Measurements from ENCODE around the gene PRKG1. TPM values are rescaled to one million over a fixed set of nuclear protein-coding genes. Genes with fewer than 3 reads are reported as not detected.
A peak's percentile ranks its signal among the peaks of the same experiment; 100 is the strongest.

PRKG1 gene
- total RNA-seq, 1 donor from 2014 or later = 4.6 TPM

- H3K27me3 Mint-ChIP-seq = no peaks in the 10 kb centered on the region
- H3K9me3 Mint-ChIP-seq (ENCODE audit: low read depth) = no peaks in the 10 kb centered on the region
- H3K27ac Mint-ChIP-seq = no peak overlapping the region
- no peak for DNase-seq (ENCODE audit: low spot score, unreplicated experiment)
- no peaks in the 10 kb centered on the region for H3K36me3 Mint-ChIP-seq (ENCODE audit: insufficient read depth)
- peaks cover 1% of the 10 kb centered on the region for H3K4me1 Mint-ChIP-seq (ENCODE audit: low read depth)
- TF ChIP-seq, protein P1, sequence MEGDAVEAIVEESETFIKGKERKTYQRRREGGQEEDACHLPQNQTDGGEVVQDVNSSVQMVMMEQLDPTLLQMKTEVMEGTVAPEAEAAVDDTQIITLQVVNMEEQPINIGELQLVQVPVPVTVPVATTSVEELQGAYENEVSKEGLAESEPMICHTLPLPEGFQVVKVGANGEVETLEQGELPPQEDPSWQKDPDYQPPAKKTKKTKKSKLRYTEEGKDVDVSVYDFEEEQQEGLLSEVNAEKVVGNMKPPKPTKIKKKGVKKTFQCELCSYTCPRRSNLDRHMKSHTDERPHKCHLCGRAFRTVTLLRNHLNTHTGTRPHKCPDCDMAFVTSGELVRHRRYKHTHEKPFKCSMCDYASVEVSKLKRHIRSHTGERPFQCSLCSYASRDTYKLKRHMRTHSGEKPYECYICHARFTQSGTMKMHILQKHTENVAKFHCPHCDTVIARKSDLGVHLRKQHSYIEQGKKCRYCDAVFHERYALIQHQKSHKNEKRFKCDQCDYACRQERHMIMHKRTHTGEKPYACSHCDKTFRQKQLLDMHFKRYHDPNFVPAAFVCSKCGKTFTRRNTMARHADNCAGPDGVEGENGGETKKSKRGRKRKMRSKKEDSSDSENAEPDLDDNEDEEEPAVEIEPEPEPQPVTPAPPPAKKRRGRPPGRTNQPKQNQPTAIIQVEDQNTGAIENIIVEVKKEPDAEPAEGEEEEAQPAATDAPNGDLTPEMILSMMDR (IDR thresholded peaks at IDR 0.05; ENCODE audit: unreplicated experiment) = no peak
- H3K4me3 Mint-ChIP-seq (ENCODE audit: low read depth) = no peak overlapping the region
Measured at GRCh38 chr10:51367694-51368093, 293.4 kb downstream of the PRKG1 start.

DNA sequence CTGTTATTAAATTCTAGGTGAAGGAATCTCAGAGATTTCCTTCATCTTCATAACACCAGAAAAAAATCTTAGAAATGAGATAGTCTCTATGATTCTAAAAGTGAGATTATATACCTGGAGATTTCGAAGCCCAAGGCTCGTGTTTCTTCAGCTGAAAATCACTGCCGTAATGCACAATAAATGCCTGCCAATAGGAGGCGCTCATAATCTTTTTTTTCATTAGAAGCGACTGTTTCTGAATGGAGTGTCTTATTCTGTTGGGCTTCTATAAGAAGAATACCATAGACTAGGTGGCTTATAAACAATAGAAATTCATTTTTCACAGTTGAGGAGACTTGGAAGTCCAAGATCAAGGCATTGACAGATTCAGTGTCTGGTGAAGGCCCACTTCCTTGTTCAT is 294.7 kb downstream of the PRKG1 start:
- TF ChIP-seq, protein P1 (IDR thresholded peaks at IDR 0.05; ENCODE audit: unreplicated experiment) = peak; percentile 23
- peaks cover 1% of the 10 kb centered on the region for H3K4me1 Mint-ChIP-seq (ENCODE audit: low read depth)
- no peak for DNase-seq (ENCODE audit: low spot score, unreplicated experiment)
- no peaks in the 10 kb centered on the region for H3K27me3 Mint-ChIP-seq
- H3K27ac Mint-ChIP-seq = no peak overlapping the region
- no peaks in the 10 kb centered on the region for H3K9me3 Mint-ChIP-seq (ENCODE audit: low read depth)
- no peaks in the 10 kb centered on the region for H3K36me3 Mint-ChIP-seq (ENCODE audit: insufficient read depth)
- no peak overlapping the region for H3K4me3 Mint-ChIP-seq (ENCODE audit: low read depth)

DNA sequence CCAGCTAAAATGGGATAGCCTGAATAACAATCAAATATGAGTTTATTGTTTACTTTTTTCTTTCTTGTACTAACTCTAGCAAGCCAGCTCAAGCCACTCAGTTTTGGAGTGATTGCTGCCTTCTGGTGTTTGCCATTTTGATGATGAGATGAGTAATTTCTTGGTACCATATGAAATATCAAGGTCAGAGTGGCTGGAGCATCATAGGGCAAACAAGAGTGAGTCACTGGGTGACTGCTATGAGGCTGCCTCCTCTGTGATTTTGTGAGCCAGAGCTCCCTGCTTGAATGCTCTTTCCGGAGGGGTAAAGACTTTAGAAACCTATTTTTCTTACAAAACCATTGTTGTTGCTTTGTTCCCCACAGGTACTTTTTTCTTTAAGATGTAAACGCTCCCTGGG is 295.6 kb downstream of the PRKG1 start:
- H3K27ac Mint-ChIP-seq = no peak overlapping the region
- H3K9me3 Mint-ChIP-seq (ENCODE audit: low read depth) = no peaks in the 10 kb centered on the region

DNA sequence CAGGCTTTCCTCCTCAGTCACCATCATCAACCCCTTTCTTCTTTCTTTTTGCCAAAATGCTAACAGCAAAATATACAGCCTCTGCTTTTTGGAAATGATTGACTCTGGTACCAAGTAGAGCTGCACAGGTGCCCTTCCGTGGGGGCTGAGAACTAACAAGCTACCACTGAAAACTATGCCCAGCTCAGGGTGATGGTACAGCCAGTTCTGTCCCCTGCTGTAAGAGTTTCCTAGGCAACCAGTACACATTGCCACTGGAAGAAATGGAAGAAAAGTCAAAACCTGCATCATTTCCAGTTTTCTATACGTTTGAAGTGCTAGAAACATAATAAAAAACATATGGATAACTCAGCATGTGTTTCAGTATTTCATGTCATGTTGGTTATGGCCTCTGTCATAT is 297.5 kb downstream of the PRKG1 start:
- Mint-ChIP-seq H3K27me3 (no peaks in the 10 kb centered on the region), H3K9me3 (ENCODE audit: low read depth) (no peaks in the 10 kb centered on the region), H3K4me1 (ENCODE audit: low read depth) (peaks cover under 1% of the 10 kb centered on the region), H3K36me3 (ENCODE audit: insufficient read depth) (no peaks in the 10 kb centered on the region), H3K4me3 (ENCODE audit: low read depth) (no peak overlapping the region), H3K27ac (no peak overlapping the region)
- TF ChIP-seq, protein P1 (IDR thresholded peaks at IDR 0.05; ENCODE audit: unreplicated experiment) = no peak
- DNase-seq (ENCODE audit: low spot score, unreplicated experiment) = no peak

More for the DNA sequence above, 295.6 kb downstream of the PRKG1 start:
- no peaks in the 10 kb centered on the region for H3K27me3 Mint-ChIP-seq
- no peaks in the 10 kb centered on the region for H3K36me3 Mint-ChIP-seq (ENCODE audit: insufficient read depth)
- H3K4me3 Mint-ChIP-seq (ENCODE audit: low read depth) = no peak overlapping the region
- TF ChIP-seq, protein P1 (IDR thresholded peaks at IDR 0.05; ENCODE audit: unreplicated experiment) = no peak
- H3K4me1 Mint-ChIP-seq (ENCODE audit: low read depth) = peaks cover 1% of the 10 kb centered on the region
- DNase-seq (ENCODE audit: low spot score, unreplicated experiment) = no peak

- H3K4me3 Mint-ChIP-seq (ENCODE audit: low read depth) = no peak overlapping the region
- H3K27ac Mint-ChIP-seq = no peak overlapping the region
- no peaks in the 10 kb centered on the region for H3K36me3 Mint-ChIP-seq (ENCODE audit: insufficient read depth)
- H3K4me1 Mint-ChIP-seq (ENCODE audit: low read depth) = no peaks in the 10 kb centered on the region
- H3K9me3 Mint-ChIP-seq (ENCODE audit: low read depth) = no peaks in the 10 kb centered on the region
- DNase-seq (ENCODE audit: low spot score, unreplicated experiment) = no peak
- TF ChIP-seq, protein P1 (IDR thresholded peaks at IDR 0.05; ENCODE audit: unreplicated experiment) = no peak
- no peaks in the 10 kb centered on the region for H3K27me3 Mint-ChIP-seq
Measured at GRCh38 chr10:51375790-51376189, 301.5 kb downstream of the PRKG1 start.

All from progenitor cell of endocrine pancreas (in vitro differentiated cells).